IPS-18c (cell line): ENCODE data around the gene TTC39B.

Experiments used
- H3K4me3 ChIP-seq: 2 replicates; pipeline ENCODE4 v1.7.0; 2013; ENCODE audit warnings: low read depth, mild to moderate bottlenecking, low read length, moderate library complexity; ENCODE audit not compliant: insufficient read depth
- H3K9me3 ChIP-seq: one replicate; pipeline ENCODE4 v1.6.1; 2013; ENCODE audit warnings: mild to moderate bottlenecking, low read length, moderate library complexity; ENCODE audit not compliant: control insufficient read depth, insufficient read depth

The TTC39B gene

GRCh38 chr9:15137089-15137488, 169.9 kb downstream of the TTC39B start:
- no peak overlapping the region for H3K4me3 ChIP-seq
- H3K9me3 ChIP-seq, result no peaks in the 10 kb centered on the region

GRCh38 chr9:15136646-15137045, 170.4 kb downstream of the TTC39B start:
- no peaks in the 10 kb centered on the region for H3K9me3 ChIP-seq
- no peak overlapping the region for H3K4me3 ChIP-seq

- Histone ChIP-seq H3K9me3 (no peaks in the 10 kb centered on the region), H3K4me3 (no peak overlapping the region)
Measured at GRCh38 chr9:15135164-15135792, 171.7 kb downstream of the TTC39B start.

- no peaks in the 10 kb centered on the region for H3K9me3 ChIP-seq
- H3K4me3 ChIP-seq, result no peak overlapping the region
Measured at GRCh38 chr9:15133488-15133887, 173.5 kb downstream of the TTC39B start.

GRCh38 chr9:15132091-15132490, 174.9 kb downstream of the TTC39B start:
- Histone ChIP-seq H3K9me3 (no peaks in the 10 kb centered on the region), H3K4me3 (no peak overlapping the region)

- Histone ChIP-seq H3K9me3 (no peaks in the 10 kb centered on the region), H3K4me3 (no peak overlapping the region)
Measured at GRCh38 chr9:15131094-15131493, 175.9 kb downstream of the TTC39B start.

- no peaks in the 10 kb centered on the region for H3K9me3 ChIP-seq
Measured at GRCh38 chr9:15127831-15128230, 179.2 kb downstream of the TTC39B start.

GRCh38 chr9:15121630-15122029, 185.4 kb downstream of the TTC39B start:
- H3K4me3 ChIP-seq, result no peak overlapping the region
- H3K9me3 ChIP-seq, result no peaks in the 10 kb centered on the region

More at GRCh38 chr9:15127831-15128230, 179.2 kb downstream of the TTC39B start:
- no peak overlapping the region for H3K4me3 ChIP-seq

- H3K4me3 ChIP-seq, result no peak overlapping the region
- no peaks in the 10 kb centered on the region for H3K9me3 ChIP-seq
Measured at GRCh38 chr9:15116130-15116580, 190.9 kb downstream of the TTC39B start.

- H3K4me3 ChIP-seq, result no peak overlapping the region
- H3K9me3 ChIP-seq, result no peaks in the 10 kb centered on the region
Measured at GRCh38 chr9:15115702-15116101, 191.3 kb downstream of the TTC39B start.

- Histone ChIP-seq H3K9me3 (no peaks in the 10 kb centered on the region), H3K4me3 (no peak overlapping the region)
Measured at GRCh38 chr9:15115041-15115440, 192.0 kb downstream of the TTC39B start.
